GM19099 (cell line): ENCODE data around the gene KRT81.

Experiments
- POLR2A ChIP-seq: IDR thresholded peaks from 3 replicates; pipeline ENCODE4 v1.6.1; 2011; ENCODE audit warnings: low read depth; ENCODE audit not compliant: insufficient read length; ENCODE audit errors: extremely low read depth

KRT81 gene

GRCh38 chr12:52266514-52266913 is 24.8 kb downstream of the KRT81 start:
- TF ChIP-seq POLR2A, result no peak

- TF ChIP-seq POLR2A, result no peak
Observed at GRCh38 chr12:52264435-52264825, 26.9 kb downstream of the KRT81 start.

GRCh38 chr12:52263761-52264434 is 27.4 kb downstream of the KRT81 start:
- TF ChIP-seq POLR2A, result no peak

- TF ChIP-seq POLR2A, result no peak
Observed at GRCh38 chr12:52262286-52262685, 29.0 kb downstream of the KRT81 start.

- no peak for TF ChIP-seq POLR2A
Observed at GRCh38 chr12:52261208-52261484, 30.2 kb downstream of the KRT81 start.

- no peak for TF ChIP-seq POLR2A
Observed at GRCh38 chr12:52260361-52261207, 30.8 kb downstream of the KRT81 start.

GRCh38 chr12:52259657-52260243 is 31.6 kb downstream of the KRT81 start:
- TF ChIP-seq POLR2A, result no peak

GRCh38 chr12:52258335-52258901 is 32.9 kb downstream of the KRT81 start:
- no peak for TF ChIP-seq POLR2A

- TF ChIP-seq POLR2A, result no peak
Observed at GRCh38 chr12:52257074-52257551, 34.2 kb downstream of the KRT81 start.

- TF ChIP-seq POLR2A, result no peak
Observed at GRCh38 chr12:52256584-52256935, 34.8 kb downstream of the KRT81 start.

GRCh38 chr12:52255926-52256583 is 35.3 kb downstream of the KRT81 start:
- TF ChIP-seq POLR2A, result no peak

GRCh38 chr12:52254965-52255751 is 36.2 kb downstream of the KRT81 start:
- TF ChIP-seq POLR2A, result no peak

- no peak for TF ChIP-seq POLR2A
Observed at GRCh38 chr12:52254180-52254964, 37.0 kb downstream of the KRT81 start.
